K562 (cell line): ENCODE results near the gene POLR3GL. TPM values are rescaled to one million over a fixed set of nuclear protein-coding genes. Genes with fewer than 3 reads are reported as not detected.

Experiments
- ASH1L ChIP-seq: fragments of 450-650 bp; IDR thresholded peaks from 2 replicates; pipeline ENCODE4 v1.6.1; 2018; ENCODE audit warnings: borderline replicate concordance, mild to moderate bottlenecking, low read depth; ENCODE audit not compliant: partially characterized antibody
- CREM ChIP-seq: IDR thresholded peaks from 2 replicates; pipeline ENCODE4 v1.6.1; 2014; ENCODE audit warnings: antibody characterized with exemption, low read depth
- DPF2 ChIP-seq: fragments of 450-650 bp; IDR thresholded peaks from 2 replicates; pipeline ENCODE4 v1.6.1; 2016
- EHMT2 ChIP-seq: fragments of 450-650 bp; IDR thresholded peaks from 2 replicates; pipeline ENCODE4 v1.6.1; 2018; ENCODE audit warnings: antibody characterized with exemption
- GABPA ChIP-seq: fragments of 200-800 bp; sonication (Bioruptor generic); conservative IDR thresholded peaks from 2 replicates; pipeline ENCODE4 v1.6.1; 2016; ENCODE audit warnings: low read depth, missing genetic modification characterization, missing compliant biosample characterization
- GATAD2A ChIP-seq: fragments of 450-650 bp; IDR thresholded peaks from 2 replicates; pipeline ENCODE4 v1.6.1; 2017
- HDAC8 ChIP-seq: fragments of 450-650 bp; IDR thresholded peaks from 2 replicates; pipeline ENCODE4 v1.6.1; 2016; ENCODE audit warnings: mild to moderate bottlenecking, missing genetic modification characterization, moderate library complexity, missing compliant biosample characterization
- LEF1 ChIP-seq: fragments of 450-650 bp; IDR thresholded peaks from 2 replicates; pipeline ENCODE4 v1.6.1; 2016; ENCODE audit warnings: mild to moderate bottlenecking
- MTA1 ChIP-seq: fragments of 450-650 bp; IDR thresholded peaks from 2 replicates; pipeline ENCODE4 v1.6.1; 2017; ENCODE audit warnings: borderline replicate concordance
- MYNN ChIP-seq, 2 experiments: sonication (generic); formaldehyde crosslinking in 1 of 2; IDR thresholded peaks; 2 replicates each; pipeline versions ENCODE4 v1.5.0 to v1.6.1; 2016 to 2020; ENCODE audit warnings: antibody characterized with exemption in 1 of 2, missing genetic modification reagents in 1 of 2
- NCOA4 ChIP-seq: fragments of 450-650 bp; IDR thresholded peaks from 2 replicates; pipeline ENCODE4 v1.6.1; 2018; ENCODE audit warnings: mild to moderate bottlenecking; ENCODE audit not compliant: partially characterized antibody
- RHOXF2B ChIP-seq: fragments of 250-450 bp; sonication (Bioruptor Pico); conservative IDR thresholded peaks from 2 replicates; pipeline ENCODE4 v1.5.1; 2021
- SMARCC2 ChIP-seq: fragments of 450-650 bp; IDR thresholded peaks from 2 replicates; pipeline ENCODE4 v1.6.1; 2017; ENCODE audit warnings: antibody characterized with exemption, moderate library complexity, mild to moderate bottlenecking, low read depth
- SOX6 ChIP-seq: fragments of 450-650 bp; IDR thresholded peaks from 2 replicates; pipeline ENCODE4 v1.6.1; 2014; ENCODE audit warnings: mild to moderate bottlenecking
- SP1 ChIP-seq: sonication (generic); formaldehyde crosslinking; IDR thresholded peaks from 2 replicates; pipeline ENCODE4 v1.8.1; 2022; ENCODE audit warnings: mild to moderate bottlenecking, missing genetic modification reagents
- SPI1 ChIP-seq: IDR thresholded peaks from 2 replicates; pipeline ENCODE4 v1.6.1; 2011; ENCODE audit warnings: low read depth, low read length, control low read depth, borderline replicate concordance
- TAF1 ChIP-seq: IDR thresholded peaks from 2 replicates; pipeline ENCODE4 v1.6.1; 2011; ENCODE audit warnings: mild to moderate bottlenecking, low read length, moderate library complexity; ENCODE audit not compliant: insufficient read depth, control insufficient read depth, severe bottlenecking; ENCODE audit errors: extremely low read depth
- TOE1 ChIP-seq, 2 experiments: fragments of 450-650 bp in 1 of 2; sonication (generic) in 1 of 2; formaldehyde crosslinking in 1 of 2; IDR thresholded peaks; 2 replicates each; pipeline versions ENCODE4 v1.7.1 to v1.8.0; 2016 to 2022; ENCODE audit warnings: borderline replicate concordance in 2 of 2, mild to moderate bottlenecking in 2 of 2, antibody characterized with exemption in 1 of 2, inconsistent platforms in 1 of 2, low read depth in 1 of 2, missing genetic modification reagents in 1 of 2, moderate library complexity in 1 of 2
- TRIM28 ChIP-seq: fragments of 450-650 bp; IDR thresholded peaks from 2 replicates; pipeline ENCODE4 v1.6.1; 2017
- ZNF695 ChIP-seq: fragments of 450-650 bp; formaldehyde crosslinking; IDR thresholded peaks from 2 replicates; pipeline ENCODE4 v1.4.0; 2020; ENCODE audit warnings: mild to moderate bottlenecking, moderate library complexity
- polyA plus RNA-seq, 8 experiments: library from polyadenylated mRNA; depleted of rRNA in 4 of 8; stranded (reverse) in 5 of 8; unstranded in 3 of 8; fragments of >200 nt; fragmentation: Nextera tagmentation in 2 of 8; fragmentation: Illumina TruSeq in 1 of 8; extraction: Ambion mirVana in 2 of 8; extraction: Trizol in 1 of 8; gene quantifications; 2 replicates each; pipeline versions ENCODE4 v1.2.1 to v1.2.3, GENCODE V29; 2011 to 2014; ENCODE audit warnings: inconsistent platforms in 1 of 8, missing spikeins in 1 of 8
- total RNA-seq, 7 experiments: library from RNA; depleted of rRNA in 6 of 7; stranded (reverse); fragments of >200 nt in 6 of 7; fragmentation: Illumina TruSeq in 2 of 7; extraction: Trizol in 2 of 7; gene quantifications; 2 replicates each; pipeline versions ENCODE4 v1.2.1 to v1.2.3, GENCODE V29; 2011 to 2021; ENCODE audit warnings: low replicate concordance in 1 of 7
- TF ChIP-seq, protein P1 (sequence below): fragments of 250-450 bp; sonication (Bioruptor Pico); IDR thresholded peaks from 2 replicates; pipeline ENCODE4 v1.5.0; 2020; ENCODE audit warnings: mild to moderate bottlenecking, borderline replicate concordance
- TF ChIP-seq, protein P2 (sequence below): fragments of 250-450 bp; sonication (Bioruptor Pico); IDR thresholded peaks from 2 replicates; pipeline ENCODE4 v1.8.0; 2022; ENCODE audit warnings: moderate library complexity, mild to moderate bottlenecking, inconsistent platforms
- TF ChIP-seq, protein P3 (sequence below): fragments of 250-450 bp; sonication (Bioruptor Pico); IDR thresholded peaks from 2 replicates; pipeline ENCODE4 v1.8.0; 2021; ENCODE audit warnings: moderate library complexity, mild to moderate bottlenecking, inconsistent platforms

Gene POLR3GL
- total and polyA plus RNA-seq, 9 of the 15 experiments (the other 6 are each of a cell fraction or from before 2014, with no cell fraction given) = 14.6 to 48.4 (median 38.2) TPM

DNA sequence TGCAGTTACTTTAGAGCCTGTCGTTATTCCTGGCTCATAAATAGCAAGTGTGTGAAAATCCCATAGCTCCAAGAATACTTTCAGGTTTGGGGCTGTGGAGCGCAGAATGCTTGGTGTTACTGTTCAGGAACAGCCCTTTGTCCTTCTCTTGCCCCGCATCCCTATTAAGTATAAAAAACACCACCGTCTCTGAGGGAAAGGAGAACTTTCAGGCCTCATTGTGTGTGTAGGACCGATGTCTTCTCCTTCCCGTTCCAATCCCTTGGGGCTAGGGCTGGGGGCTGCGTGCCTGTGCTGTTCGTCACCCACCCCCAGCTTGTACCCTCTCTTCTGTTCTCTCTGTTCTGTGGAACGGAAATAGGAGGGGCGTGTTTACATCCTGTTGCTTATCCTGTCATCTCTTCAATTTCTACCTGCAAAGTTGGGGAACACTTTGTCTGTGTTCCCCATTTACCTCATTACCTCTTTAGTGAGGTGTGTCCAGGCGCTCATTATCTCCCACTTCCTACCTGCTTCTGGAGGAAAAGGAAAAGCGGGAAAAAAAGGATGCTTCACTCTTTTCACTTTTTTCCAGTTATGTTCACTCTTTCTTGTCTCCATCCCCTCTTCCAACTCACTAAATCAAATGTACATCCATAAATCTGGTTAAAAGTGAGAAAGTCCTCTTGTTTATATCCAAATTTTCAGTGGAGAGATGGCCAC, 32.7 kb downstream of the POLR3GL start (continued):
- TF ChIP-seq, protein P1, sequence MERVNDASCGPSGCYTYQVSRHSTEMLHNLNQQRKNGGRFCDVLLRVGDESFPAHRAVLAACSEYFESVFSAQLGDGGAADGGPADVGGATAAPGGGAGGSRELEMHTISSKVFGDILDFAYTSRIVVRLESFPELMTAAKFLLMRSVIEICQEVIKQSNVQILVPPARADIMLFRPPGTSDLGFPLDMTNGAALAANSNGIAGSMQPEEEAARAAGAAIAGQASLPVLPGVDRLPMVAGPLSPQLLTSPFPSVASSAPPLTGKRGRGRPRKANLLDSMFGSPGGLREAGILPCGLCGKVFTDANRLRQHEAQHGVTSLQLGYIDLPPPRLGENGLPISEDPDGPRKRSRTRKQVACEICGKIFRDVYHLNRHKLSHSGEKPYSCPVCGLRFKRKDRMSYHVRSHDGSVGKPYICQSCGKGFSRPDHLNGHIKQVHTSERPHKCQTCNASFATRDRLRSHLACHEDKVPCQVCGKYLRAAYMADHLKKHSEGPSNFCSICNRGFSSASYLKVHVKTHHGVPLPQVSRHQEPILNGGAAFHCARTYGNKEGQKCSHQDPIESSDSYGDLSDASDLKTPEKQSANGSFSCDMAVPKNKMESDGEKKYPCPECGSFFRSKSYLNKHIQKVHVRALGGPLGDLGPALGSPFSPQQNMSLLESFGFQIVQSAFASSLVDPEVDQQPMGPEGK = 0 out of 2 replicates have a peak, but pooled peaks have one; percentile 65
- TF ChIP-seq, protein P2, sequence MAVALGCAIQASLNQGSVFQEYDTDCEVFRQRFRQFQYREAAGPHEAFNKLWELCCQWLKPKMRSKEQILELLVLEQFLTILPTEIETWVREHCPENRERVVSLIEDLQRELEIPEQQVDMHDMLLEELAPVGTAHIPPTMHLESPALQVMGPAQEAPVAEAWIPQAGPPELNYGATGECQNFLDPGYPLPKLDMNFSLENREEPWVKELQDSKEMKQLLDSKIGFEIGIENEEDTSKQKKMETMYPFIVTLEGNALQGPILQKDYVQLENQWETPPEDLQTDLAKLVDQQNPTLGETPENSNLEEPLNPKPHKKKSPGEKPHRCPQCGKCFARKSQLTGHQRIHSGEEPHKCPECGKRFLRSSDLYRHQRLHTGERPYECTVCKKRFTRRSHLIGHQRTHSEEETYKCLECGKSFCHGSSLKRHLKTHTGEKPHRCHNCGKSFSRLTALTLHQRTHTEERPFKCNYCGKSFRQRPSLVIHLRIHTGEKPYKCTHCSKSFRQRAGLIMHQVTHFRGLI (CRISPR knock-in tag) = 0 out of 2 replicates have a peak, but pooled peaks have one; percentile 20
- TF ChIP-seq MYNN (IDR thresholded peaks at IDR 0.05) (no peak), MYNN (CRISPR knock-in tag; IDR thresholded peaks at IDR 0.05) (no peak), ASH1L (no peak), EHMT2 (no peak), LEF1 (0 out of 2 replicates have a peak, but pooled peaks have one; percentile 20), SOX6 (peak; percentile 35), CREM (0 out of 2 replicates have a peak, but pooled peaks have one; percentile 35), NCOA4 (no peak), RHOXF2B (CRISPR knock-in tag) (peak; percentile 85; the same call in 1 of the 2 replicates), TAF1 (peak; percentile 43), MTA1 (0 out of 2 replicates have a peak, but pooled peaks have one; percentile 66), HDAC8 (tag) (0 out of 2 replicates have a peak, but pooled peaks have one; percentile 14), GATAD2A (0 out of 2 replicates have a peak, but pooled peaks have one; percentile 21), SPI1 (0 out of 2 replicates have a peak, but pooled peaks have one; percentile 19), TRIM28 (no peak), SP1 (peak; percentile 67; the same call in 1 of the 2 replicates), SMARCC2 (0 out of 2 replicates have a peak, but pooled peaks have one; percentile 41), ZNF695 (CRISPR knock-in tag) (0 out of 2 replicates have a peak, but pooled peaks have one; percentile 32), TOE1 (IDR thresholded peaks at IDR 0.05; ENCODE audit: borderline replicate concordance) (no peak; the same call in 1 of the 2 replicates), TOE1 (CRISPR knock-in tag; IDR thresholded peaks at IDR 0.05; ENCODE audit: borderline replicate concordance, low read depth) (no peak), DPF2 (peak; percentile 79), GABPA (tag) (peak; percentile 73)
- TF ChIP-seq, protein P3, sequence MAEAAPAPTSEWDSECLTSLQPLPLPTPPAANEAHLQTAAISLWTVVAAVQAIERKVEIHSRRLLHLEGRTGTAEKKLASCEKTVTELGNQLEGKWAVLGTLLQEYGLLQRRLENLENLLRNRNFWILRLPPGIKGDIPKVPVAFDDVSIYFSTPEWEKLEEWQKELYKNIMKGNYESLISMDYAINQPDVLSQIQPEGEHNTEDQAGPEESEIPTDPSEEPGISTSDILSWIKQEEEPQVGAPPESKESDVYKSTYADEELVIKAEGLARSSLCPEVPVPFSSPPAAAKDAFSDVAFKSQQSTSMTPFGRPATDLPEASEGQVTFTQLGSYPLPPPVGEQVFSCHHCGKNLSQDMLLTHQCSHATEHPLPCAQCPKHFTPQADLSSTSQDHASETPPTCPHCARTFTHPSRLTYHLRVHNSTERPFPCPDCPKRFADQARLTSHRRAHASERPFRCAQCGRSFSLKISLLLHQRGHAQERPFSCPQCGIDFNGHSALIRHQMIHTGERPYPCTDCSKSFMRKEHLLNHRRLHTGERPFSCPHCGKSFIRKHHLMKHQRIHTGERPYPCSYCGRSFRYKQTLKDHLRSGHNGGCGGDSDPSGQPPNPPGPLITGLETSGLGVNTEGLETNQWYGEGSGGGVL = no peak
